Hypothalamus (tissue), 51 donors: Measurements from ENCODE around the gene DEXI.

Experiments used
- DNase-seq, 51 donors: peaks; one replicate each; lab custom pipeline; 2025; lab: John Stamatoyannopoulos, UW

The DEXI gene

DNA sequence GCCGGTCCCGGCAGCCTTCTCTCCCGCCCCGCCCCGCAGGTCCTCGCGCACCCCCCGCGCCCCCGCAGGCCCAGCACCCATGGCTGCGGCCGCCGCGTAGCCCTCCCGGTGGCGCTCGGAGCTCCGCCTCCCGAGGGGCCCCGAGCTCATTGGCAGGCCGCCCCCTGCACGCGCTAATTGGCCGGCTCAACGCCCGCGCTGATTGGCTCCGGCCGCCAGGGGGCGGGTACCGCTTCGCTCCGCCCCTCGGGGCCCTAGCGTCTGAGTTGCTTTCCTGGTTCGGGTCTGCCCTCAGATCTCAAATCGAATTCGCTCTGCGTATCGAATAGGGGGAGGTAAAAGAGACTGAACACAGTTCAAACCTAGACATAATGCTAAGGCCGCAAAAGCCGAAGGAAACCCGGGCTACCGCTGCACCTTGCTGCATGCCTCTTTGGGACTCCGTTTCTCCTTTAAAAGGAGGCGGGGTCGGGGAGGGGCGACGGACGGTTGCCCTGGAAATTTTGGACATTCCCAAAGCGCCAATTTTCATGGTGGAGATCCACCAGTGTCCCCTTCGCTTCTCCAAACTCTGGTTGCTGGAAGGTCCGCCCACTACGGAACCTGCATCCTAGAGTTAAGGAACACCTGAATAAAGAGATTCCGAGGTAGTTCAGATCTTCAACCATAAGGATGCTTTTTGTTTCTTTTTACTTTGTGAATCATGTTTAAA, at the start of gene DEXI:
TSS of gene DEXI (minus strand) at position 117 of the 712 bp plus-strand sequence. CDS start 463 bp downstream, outside the sequence.
- DNase-seq = peak; percentile 32 to 99 (median 92)

DNA sequence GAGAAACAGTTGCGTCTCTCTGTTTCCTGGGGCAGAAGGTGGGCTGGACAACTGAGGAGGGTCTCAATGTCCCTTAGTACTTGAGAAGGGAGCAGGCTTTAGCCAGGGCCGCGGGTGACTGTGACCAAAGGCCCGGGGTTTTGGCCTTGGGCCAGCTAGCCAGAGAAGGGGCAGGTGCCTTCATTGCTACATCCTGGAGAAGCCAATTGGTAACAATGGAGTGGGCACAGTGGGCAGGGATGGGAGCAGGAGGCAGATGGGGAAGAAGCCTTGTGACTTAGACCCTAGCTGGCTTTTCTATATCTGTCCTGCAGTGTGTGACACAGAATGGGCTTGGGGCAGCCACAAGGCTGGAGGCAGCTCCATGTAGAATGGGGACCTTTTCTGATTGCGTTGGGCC, 48.1 kb upstream of the DEXI start:
- DNase-seq = no peak

DNA sequence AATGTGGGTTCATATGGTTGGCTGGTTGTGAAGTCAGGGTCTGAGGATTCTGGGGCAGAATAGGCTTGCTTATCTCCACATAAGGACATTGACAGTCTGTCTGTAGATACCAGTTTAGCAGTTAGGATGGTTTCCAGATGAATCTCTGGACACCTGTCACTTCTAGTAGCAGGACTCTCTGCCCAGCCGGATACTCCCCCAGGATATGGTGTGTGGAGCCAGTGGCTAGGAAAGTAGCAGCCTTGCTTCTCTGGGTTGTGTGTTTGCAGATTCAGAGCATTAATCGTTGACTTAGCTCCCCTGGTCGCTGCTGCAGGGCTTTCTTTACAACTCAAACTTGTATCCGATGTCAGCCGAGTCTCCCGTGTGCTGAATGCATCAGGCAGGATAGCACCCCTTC, 47.3 kb upstream of the DEXI start:
- no peak for DNase-seq

DNA sequence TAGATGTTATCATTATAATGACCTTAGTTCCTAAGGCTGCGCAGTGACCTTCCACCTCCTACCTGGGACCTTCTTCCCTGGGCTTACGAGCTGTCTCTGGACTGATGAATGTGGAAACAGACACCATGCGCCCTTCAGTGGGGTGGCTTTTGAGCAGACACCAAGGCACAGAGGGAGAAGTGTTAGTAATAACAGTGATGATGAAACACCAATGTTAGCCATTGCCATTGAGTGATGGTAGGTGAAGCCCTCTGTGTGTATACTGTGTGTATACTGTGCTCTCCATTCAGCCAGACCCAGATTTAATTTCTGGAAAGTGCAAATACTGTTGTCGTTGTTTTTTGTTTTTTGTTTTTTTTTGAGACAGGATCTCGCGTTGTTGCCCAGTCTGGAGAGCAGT, 46.6 kb upstream of the DEXI start:
- no peak for DNase-seq

DNA sequence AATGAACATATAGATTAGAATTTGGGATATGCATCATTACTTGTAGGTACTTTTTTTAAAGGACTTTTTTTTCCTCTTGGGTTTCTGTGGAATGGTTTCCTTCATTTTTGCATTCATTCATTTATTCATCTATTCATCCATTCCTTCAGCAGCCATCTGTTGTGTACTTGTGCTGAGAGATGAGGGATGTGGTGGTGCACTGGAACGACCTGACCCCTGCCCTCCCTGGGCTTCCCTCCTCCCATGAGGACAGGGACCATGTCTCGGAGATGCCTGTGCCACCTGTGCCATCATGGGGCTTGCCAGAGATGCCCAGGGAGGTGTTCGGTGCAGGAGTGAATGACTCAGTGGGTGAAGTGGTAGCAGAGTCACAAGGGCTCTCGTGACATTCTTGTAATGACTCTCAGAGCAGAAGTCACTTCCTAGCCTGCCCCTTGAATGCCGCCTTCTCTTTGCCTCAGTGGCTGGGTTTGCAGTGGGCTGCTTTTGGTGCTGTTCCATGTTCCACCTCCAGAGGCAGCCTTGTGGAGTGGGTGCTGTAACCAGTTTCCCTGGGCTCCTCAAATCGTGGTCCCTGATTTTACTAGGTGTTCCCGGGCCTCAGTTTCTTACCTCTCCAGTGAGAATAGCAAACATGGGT, 46.0 kb upstream of the DEXI start:
- DNase-seq = no peak

DNA sequence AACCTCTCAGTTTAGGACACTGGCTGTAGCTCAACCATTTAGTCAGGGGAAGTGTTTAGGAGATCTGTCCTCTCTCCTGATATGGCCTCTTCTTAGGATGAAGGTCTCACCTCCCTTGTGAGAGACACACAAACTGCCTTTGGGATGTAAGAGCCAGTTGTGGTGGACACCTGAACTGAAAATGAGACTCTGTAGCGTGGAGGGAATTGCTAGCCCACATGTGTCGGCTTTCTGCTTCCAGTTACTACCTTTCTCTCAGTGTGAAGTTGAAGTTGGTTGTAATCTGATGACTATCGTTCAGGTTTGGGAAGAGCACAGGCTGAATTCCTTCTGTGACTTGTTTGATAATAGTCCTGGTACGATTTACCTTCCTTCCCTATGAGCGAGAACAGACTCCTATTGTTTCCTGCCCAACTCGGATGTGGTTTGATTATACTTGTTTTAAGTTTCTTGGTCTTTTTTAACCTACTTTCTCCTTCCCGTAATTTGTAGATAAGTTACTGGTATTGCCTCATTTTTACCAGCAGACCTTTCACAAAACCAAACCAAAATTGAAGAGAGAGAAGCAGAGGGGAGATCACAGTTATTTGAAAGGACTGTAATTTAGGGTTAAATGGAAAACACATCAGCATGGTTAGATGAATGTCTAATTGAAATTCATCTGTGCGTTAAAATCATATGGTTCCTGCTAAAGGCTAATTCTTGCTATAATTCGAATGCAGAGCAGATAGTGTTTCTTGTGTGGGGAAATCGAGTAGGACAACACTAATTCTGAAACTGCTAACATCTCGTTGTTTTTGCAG, 45.3 kb upstream of the DEXI start:
- no peak for DNase-seq

DNA sequence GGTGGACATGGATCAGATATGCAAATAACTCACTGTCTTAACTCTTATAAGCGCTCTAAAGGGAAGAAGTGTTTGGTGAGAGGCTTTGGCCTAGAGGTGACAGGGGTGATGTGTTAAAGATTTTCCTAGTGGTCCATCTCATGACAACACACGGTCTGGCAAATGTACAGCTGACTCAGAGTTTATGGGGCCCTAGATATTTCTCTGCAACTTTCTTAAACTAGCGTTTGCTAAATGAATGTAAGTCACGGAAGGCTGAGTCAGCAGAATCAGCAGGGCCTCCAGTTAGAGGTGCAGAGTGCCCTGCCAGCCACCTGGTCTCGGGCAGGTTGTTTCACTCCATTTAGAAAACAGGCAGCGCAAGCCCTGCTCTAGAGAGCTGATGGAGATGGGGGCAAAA, 42.2 kb upstream of the DEXI start:
- no peak for DNase-seq

DNA sequence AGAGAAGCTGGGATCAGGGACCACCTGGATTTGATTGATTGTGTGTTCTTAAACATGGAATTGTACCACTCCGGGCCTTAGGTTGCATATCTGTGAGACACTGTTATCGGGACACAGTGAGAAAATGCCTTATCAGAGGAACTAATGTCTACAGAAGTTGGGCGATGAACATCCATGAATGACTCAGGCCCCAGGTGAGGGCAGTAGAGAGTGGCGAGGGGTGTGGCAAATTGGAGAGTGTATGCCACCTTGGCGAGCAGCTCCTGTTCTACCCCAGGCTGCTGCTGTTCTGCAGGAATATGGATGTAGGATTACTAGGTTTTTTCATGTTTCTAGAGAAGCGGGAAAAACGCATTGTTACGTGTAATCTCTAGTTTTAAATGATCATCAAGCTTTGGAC, 40.9 kb upstream of the DEXI start:
- DNase-seq = no peak

DNA sequence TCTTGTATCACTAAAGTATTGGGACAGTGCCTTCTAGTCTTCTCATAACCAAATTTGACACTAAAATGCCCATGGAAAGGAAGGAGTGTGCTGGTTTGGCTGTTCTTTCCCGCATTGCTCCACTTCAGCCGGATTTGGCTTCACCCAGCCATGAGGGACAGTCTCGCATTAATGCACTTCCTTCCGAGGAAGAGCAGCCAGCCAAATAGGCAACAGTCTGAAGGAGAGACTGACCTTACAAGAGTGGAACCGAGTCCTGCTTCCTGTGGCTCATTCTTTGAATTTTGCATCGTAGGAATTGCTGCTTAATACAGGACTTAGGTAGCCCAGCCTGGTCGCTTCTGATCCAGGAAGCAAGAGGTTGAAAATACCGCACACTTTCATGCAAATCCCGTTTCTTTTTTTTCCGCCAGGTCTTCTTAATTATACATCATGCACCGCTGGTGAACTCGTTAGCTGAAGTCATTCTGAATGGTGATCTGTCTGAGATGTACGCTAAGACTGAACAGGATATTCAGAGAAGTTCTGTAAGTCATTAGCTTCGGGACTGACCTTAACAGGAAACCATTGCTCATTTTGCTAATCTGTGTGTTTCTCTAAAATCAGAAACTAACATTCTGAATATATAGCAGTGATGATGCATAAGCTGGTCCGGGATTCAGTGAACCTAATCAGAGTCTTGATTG, 40.3 kb upstream of the DEXI start:
- DNase-seq = peak in 6 of 51 donors; percentile 6 to 28 (median 14)

DNA sequence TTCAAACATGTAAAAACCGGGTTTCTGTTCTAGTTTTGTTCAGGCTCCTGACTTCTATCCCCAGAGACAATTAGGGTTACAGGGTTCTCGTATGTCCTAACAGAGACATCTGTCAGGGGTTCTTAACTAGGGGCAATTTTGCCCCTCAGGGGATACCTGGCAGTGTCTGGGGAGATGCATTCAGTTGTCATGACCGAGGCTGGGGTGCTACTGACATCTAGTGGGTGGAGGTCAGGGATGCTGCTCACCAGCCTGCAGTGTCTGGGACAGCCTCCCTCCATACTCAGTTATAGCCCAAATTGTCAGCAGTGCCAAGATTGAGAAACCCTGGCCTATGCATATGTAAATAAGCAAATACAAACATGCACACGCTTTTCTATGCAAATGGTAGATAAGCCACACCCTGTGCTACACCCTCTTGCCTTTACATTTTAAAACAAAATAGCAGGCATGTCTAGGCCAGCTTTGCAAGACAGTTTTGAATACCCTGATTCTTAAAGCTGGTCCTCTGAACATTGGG, 39.5 kb upstream of the DEXI start:
- peak in 3 of 51 donors; percentile 8 to 13 (median 11) for DNase-seq

DNA sequence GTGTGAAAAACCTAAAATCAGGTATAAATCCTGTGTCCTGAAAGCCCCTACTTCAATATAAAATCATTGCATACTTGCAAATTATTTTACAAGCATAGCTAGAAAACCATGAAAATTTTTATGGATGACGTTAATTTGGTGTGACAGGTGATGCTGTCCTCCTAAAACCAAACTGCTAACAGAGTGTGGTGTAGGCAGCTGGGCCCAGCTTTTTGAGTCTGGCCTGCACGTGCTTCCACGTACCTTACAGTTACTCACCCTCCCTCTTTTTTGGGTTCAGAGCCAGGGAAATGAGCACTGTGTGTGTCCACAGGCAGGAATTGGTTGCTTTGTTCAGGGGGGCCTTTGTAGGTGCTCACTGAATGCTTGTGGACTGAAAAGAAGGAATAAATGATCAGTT, 38.5 kb upstream of the DEXI start:
- DNase-seq = no peak

DNA sequence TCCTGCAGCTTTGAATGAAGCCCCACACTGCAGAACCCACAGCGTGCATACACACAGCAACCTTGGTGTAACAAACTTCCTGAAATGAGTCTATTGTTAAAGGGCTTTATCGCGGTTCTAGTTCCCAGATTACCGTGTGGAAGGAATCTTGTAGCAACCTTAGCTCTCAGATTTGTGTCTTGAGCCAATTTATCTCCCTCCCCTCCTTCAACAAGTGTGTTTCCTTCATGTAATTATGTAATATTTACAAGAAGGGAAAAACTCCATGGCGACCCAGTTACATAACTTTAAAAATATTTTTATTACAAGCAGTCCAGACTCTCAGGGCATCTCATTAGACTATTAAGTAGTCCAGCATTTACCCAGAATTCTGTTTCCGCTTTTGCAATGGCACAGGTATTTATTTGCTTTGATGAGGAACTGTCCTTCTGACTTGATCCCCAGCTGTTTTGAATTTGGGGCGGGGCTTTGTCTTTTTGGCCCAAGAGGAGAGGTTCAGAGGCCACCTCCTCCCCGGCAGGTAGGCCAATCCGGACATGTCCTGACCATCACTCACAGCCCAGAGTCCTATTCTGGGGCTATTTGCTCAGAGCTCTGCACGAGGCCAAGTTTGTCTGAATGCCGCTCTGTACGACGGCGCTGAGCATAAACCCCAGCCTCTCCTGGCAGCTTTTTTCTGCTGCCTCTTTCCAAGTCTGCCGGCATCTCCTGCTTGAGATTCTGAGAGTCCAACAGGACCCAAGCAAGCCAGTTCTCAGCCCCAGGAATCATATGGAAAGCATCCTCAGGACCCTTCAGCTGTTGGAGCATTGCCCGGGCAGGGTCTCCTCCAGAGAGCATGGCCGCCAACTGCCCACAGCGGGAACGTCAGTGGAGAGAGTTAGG, 37.7 kb upstream of the DEXI start:
- peak in 34 of 51 donors; percentile 4 to 75 (median 32) for DNase-seq

DNA sequence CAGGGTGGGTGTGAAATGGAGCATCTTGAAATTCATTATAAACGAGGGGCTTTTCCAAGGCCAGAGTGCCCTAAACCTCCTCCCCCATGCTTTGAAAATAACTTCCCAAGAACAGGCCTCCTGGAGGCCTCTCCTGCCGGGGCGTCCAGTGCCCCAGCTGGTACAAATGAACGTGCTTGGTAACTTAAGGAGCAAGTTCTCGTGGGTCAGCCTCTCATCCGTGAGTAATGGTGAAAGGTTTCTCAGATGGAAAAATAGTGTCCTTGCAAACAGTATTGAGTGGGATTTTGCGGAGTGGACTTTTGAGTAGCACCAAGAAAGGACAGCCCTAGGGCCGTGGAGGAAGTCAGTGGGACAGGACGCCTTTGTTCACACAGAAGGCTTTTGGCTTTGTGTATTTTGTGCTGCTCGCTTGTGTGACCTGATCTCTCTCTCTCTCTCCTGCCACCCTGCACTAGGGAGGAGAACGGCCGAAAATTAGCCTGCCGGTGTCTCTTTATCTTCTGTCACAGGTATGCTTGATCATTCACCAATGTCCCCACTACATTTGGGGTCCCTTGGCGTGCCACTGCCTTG, 36.7 kb upstream of the DEXI start:
- DNase-seq = peak in 3 of 51 donors; percentile 12 to 35 (median 34)

DNA sequence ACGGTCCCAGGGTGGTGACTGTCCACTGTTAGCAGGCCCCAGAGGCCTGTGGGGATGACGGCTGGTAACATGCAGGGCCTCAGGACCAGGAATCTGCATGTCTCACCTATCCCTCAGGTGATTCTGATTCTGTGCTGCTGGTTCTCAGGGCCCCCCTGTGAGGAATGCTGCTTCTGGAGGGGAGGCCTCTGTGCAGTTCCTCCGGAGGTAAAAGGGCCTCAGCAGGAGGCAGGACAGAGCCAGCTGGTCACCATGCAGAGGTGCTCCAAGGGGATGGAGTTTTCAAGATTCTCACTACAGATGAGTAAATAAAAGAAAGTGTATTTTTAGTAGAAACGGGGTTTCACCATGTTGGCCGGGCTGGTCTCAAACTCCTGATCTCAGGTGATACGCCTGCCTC, 35.9 kb upstream of the DEXI start:
- DNase-seq = no peak

DNA sequence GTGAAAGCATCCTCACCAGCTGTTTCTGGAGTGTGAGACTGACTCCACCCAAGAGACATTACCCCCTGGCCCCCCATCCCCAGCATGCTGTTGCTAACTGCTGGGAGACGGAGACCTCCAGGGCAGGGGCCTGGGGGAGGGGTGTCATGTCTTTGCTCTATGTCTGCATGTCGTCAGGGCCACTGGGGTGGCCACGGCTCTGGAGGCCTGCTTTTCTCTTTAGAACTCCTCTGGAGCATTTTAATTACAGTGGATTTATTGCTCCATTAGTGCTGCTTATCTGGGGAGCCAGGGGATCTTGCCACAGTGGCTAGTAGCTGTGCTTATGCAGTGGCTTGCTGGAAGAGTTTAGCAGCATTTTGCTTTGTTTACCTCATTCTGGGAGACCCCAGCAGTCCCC, 34.4 kb upstream of the DEXI start:
- DNase-seq = no peak

DNA sequence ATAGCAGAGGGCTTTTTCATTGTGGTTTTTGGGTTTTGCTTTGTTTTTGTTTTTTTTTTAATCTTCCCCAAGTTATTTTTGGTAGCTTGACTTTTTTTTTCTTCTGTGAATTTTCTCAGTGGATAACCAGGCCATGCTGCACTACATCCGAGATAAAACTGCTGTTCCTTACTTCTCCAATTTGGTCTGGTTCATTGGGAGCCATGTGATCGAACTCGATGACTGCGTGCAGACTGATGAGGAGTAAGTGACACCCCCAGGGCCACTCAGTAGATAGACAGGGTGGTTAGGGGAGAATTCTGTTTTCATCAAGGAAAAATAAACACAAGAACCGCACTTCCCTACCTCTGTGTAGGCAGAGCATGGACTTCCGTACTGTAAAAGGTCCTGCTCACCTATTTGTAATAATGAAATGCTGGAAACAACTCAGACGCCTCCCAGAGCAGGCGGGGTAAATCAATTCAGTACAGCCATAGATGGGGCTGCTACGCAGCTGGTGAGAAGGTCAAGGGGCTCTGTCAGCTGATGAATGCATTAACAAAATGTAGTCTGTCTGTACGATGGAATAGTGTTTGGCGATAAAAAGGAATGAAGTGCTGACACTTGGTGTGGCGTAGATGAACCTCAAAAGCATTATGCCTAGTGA, 30.7 kb upstream of the DEXI start:
- no peak for DNase-seq

DNA sequence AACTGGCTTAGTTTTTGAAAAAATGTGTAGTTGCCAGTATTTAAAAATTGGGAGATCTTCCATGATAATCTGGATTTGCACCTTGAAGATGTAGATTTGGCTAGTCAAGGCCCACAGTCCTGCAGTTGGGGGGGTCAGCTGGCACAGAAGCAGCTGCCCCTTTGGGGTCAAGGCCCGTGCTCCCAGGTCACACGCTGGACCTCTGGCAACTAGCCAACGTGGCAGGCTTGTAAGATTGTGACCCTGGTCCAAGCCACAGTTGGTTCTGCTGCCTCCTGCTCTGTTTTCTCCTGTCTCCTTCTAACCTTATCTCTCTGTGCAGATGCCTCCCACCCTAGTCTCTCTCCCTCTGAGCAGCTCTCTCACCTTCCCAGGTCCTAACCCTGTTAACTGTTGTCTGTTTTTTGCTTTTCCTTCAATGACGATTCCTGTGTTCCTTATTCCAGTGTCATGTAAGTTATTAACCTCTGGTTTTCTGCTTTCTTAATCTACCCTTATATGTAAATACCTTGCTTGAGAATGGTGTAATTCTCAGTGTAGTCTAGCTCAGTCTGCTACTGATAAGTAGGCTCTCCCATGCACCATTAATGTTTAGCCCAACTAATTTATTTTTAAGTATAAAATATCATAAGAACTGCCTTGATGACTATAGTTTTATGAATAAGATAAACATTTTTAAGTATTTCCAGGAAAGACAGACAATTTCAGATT, 30.0 kb upstream of the DEXI start:
- DNase-seq = no peak

DNA sequence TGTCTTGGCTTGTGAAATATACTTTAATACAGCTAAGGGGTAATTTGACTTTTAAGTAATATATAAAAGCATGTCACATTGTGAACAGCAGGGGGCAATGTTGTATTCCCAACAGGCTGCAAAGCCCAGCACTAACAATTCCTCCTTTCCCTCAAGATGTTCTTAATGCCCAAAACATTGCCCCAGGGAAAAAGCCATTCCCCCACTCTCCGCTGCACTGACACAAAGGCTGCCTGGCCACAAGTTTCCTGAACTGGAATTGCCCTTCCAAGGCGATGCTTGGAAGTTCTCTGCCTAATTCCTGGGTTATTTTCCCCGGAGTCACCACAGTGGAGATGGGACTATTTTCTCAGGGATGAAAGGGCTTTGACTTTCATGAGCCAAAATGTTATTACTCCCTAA, 29.3 kb upstream of the DEXI start:
- DNase-seq = peak in 20 of 51 donors; percentile 12 to 73 (median 27)
